IPS-15b (cell line): Measurements from ENCODE around the gene USH2A.

ENCODE experiments used
- H3K27me3 ChIP-seq: one replicate; pipeline ENCODE4 v1.6.1; 2013; ENCODE audit warnings: low read length; ENCODE audit not compliant: control insufficient read depth, insufficient read depth
- H3K36me3 ChIP-seq: one replicate; pipeline ENCODE4 v1.6.1; 2013; ENCODE audit warnings: low read length; ENCODE audit not compliant: control insufficient read depth, insufficient read depth
- H3K4me1 ChIP-seq: one replicate; pipeline ENCODE4 v1.6.1; 2013; ENCODE audit warnings: mild to moderate bottlenecking, low read length; ENCODE audit not compliant: control insufficient read depth, insufficient read depth
- H3K4me3 ChIP-seq: one replicate; pipeline ENCODE4 v1.5.1; 2013; ENCODE audit warnings: low read depth, low read length
- H3K9ac ChIP-seq: one replicate; pipeline ENCODE4 v1.6.1; 2013; ENCODE audit warnings: low read depth, mild to moderate bottlenecking, low read length
- H3K9me3 ChIP-seq: one replicate; pipeline ENCODE4 v1.6.1; 2013; ENCODE audit warnings: mild to moderate bottlenecking, low read length; ENCODE audit not compliant: control insufficient read depth, insufficient read depth

Gene USH2A

DNA sequence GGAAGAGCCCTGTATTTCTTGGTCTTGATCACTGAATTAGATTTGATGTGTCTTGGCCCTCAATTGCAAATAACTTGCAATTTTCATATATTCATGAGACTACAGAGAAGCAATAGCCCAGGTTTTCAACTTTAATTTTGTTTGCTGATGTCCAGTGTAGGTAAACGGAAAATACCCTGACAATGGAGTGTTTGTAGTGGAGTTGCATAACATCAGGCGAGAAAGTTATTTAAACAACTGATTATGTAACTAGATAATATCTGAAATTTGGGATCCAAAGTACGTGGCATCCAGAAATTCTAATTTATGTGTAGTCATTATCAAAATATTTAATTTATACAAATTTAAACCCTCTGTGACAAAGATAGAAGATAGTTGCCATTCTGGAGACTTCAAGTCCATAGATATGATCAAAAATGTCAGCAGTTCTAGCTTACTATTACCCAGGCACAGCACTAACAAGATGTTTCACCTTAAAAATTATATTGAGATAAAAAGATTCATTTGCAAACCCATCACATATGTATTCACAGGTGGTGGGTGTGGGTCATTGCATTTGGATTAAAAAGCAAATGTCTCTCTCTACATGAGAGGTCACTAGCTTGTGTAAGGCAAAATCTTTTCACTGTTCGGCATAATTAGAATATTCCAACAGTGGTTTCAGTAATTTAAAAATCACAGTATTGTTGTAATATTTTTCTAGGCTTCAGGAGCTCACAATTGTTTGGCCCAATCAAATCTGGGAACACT is 705.4 kb downstream of the USH2A start:
- no peaks in the 10 kb centered on the region for H3K4me1 ChIP-seq
- H3K9ac ChIP-seq: no peak overlapping the region
- no peaks in the 10 kb centered on the region for H3K9me3 ChIP-seq
- no peak overlapping the region for H3K4me3 ChIP-seq
- H3K27me3 ChIP-seq: no peaks in the 10 kb centered on the region
- H3K36me3 ChIP-seq: no peaks in the 10 kb centered on the region

DNA sequence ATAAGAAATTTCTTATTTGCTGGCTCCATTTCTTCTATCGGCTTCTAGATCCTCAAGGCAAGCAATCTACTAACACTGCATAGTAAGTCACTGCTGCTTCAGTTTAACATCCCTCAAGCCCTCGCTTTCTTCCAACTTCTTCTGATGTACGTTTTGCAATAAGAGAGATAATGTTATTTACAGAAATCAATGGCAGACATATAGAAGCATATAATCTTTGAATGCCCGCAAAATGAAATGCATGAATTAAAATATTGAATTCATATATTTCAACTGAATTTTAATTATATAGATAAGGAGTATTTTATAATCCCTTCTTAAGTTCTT is 712.4 kb downstream of the USH2A start:
- H3K4me3 ChIP-seq: no peak overlapping the region
- H3K27me3 ChIP-seq: no peaks in the 10 kb centered on the region
- H3K9ac ChIP-seq: no peak overlapping the region
- H3K36me3 ChIP-seq: no peaks in the 10 kb centered on the region
- no peaks in the 10 kb centered on the region for H3K4me1 ChIP-seq
- no peaks in the 10 kb centered on the region for H3K9me3 ChIP-seq

DNA sequence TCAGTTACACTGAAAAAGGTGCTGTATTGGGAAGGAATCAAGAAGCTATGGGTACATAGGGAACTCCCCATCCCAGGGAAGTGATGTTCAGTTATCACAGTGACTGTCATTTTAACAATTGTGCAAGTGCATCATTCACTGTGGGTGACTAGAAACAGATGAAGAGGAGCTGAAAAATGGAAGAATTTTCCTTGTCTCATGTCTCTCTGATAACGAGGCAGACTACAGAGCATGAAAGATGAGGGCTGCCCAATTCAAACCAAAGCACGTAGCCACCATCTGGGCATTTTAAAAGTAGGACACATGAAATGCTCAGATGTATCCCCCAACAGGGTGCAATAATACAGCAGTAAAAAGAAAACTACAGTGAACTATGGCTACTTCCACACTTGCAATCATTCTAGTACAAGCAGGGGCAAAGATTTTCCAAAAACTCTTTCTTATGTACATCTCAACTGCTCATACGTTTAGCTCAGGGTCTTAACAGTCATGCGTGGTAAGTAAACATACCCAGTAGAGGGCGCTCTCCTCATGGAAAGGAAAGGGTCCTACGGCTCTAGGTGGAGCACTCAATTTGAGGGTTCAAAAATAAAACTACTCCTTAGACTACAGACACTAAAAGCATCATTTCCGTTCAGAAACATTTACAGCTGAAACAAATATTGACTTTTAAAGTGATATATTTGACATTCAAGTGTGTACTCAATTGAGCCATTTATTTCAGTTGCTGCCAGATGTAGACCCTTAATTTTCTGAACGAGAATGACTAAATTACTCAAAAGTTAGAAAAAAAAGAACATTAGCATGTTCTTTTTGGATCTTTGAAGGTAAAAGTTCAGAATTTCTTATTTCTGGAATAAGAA is 713.0 kb downstream of the USH2A start:
- Histone ChIP-seq H3K36me3 (no peaks in the 10 kb centered on the region), H3K4me3 (no peak overlapping the region), H3K9me3 (no peaks in the 10 kb centered on the region), H3K4me1 (no peaks in the 10 kb centered on the region), H3K9ac (no peak overlapping the region), H3K27me3 (no peaks in the 10 kb centered on the region)

DNA sequence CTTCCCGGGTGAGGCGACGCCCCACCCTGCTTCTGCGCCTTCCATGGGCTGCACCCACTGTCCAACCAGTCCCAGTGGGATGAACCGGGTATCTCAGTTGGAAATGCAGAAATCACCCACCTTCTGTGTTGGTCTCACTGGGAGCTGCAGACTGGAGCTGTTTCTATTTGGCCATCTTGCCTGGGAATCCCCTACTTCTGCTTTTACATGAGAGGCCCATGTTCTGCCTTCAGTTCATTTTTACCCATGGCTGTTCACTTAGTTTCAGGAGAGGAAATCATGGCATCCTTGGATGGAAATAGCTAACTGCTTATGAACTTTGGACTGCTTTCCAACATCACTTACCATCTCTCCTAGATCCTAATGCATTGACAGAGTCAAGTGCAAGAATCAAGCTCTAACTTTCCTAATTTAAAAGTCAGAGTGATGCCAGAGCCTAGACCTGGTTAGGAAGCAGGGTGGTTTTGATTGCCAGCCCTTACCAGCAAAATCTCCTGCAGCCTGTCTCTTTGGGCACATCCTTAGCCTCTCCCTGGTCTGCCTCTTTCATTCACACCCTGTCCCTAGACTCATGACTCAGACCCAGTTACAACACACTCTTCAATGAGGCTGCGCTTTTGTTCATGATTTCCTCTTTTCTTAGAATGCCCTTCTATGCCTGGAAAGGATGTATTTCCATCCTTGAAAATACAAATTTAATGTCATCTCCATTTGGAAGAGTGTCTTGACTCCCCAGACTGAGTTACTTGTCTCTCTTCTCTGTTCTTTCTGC is 719.0 kb downstream of the USH2A start:
- Histone ChIP-seq H3K27me3 (no peaks in the 10 kb centered on the region), H3K4me1 (no peaks in the 10 kb centered on the region), H3K9ac (no peak overlapping the region), H3K4me3 (no peak overlapping the region), H3K9me3 (no peaks in the 10 kb centered on the region), H3K36me3 (no peaks in the 10 kb centered on the region)

DNA sequence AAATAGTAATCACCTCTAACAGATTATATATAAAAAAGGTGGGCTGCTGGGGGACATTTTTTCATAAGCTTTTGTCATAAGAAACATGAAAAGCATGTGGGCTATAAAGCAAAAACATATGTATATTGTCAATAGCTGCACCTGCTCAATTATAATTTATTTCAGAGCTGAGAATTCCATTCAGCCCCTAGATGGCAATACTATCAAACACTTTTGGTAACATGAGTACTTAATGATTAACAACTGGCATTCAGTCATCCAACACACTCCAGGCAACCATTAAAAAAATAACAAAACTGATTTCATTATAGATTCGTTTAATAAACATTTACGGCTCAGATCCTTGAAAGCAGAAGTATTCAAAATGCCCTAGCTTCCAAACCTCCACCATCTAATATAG is 741.0 kb downstream of the USH2A start:
- no peaks in the 10 kb centered on the region for H3K36me3 ChIP-seq
- H3K4me1 ChIP-seq: no peaks in the 10 kb centered on the region
- H3K9me3 ChIP-seq: no peaks in the 10 kb centered on the region
- H3K9ac ChIP-seq: no peak overlapping the region
- H3K4me3 ChIP-seq: no peak overlapping the region
- no peaks in the 10 kb centered on the region for H3K27me3 ChIP-seq

DNA sequence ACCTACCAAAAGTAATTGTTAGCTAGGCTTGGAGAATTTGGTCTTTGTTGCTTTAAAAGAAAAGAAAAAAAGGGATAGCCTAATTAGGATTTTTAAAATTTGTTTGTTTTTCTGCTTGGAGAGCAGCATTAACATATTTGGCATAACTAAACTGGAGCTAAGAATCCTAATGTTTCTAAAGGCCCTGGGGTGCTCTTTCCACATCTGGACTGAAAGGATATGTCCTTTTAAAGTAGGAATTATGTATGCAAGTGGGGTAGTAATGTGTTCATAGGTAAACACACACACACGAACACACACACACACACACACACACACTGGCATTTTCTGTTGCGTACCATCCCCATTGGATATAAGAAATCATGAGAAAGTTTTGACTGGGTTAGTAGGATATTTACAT is 742.2 kb downstream of the USH2A start:
- H3K9me3 ChIP-seq: no peaks in the 10 kb centered on the region
- H3K4me3 ChIP-seq: no peak overlapping the region
- no peaks in the 10 kb centered on the region for H3K36me3 ChIP-seq
- H3K4me1 ChIP-seq: no peaks in the 10 kb centered on the region
- H3K27me3 ChIP-seq: no peaks in the 10 kb centered on the region
- H3K9ac ChIP-seq: no peak overlapping the region

DNA sequence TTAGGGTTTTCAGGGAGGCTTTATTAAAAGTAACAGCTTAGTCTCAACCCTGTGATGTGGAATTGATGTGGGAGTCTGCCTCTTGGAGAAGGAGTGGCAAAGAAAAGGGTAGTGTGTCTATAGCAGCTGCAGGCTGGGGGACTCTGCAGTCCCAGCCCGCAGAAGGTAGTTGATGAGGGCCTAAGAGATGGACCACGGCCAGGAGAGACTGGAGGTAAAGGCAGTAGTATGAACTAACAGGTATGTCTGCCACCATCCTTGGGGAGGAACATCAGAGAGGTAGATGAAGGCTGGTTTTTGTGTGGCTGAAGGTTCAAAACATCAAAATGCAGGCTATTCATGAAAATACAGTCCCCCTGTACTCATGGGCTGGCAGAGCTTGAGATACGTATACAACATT is 744.0 kb downstream of the USH2A start:
- Histone ChIP-seq H3K4me1 (no peaks in the 10 kb centered on the region), H3K9me3 (no peaks in the 10 kb centered on the region), H3K27me3 (no peaks in the 10 kb centered on the region), H3K4me3 (no peak overlapping the region), H3K36me3 (no peaks in the 10 kb centered on the region), H3K9ac (no peak overlapping the region)

DNA sequence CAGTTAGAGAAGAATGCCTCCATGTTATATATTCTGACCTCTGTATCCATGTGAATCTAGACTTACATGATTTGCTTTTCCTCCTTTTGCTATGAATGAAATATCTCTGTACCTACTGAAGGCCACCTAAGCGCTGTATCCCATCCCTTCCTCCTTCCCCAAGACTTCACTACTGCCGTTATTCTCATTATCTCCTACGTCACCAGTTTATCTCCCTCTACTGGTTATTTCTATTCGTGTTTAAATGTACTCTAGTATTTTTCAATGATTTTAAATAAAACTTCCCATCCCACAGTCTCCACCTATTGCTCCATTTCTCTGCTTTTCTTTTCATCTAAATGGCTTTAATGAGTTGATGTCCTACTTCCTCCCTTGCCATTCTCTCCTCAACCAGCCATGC is 746.1 kb downstream of the USH2A start:
- Histone ChIP-seq H3K4me3 (no peak overlapping the region), H3K9me3 (no peaks in the 10 kb centered on the region), H3K9ac (no peak overlapping the region), H3K4me1 (no peaks in the 10 kb centered on the region), H3K27me3 (no peaks in the 10 kb centered on the region), H3K36me3 (no peaks in the 10 kb centered on the region)

DNA sequence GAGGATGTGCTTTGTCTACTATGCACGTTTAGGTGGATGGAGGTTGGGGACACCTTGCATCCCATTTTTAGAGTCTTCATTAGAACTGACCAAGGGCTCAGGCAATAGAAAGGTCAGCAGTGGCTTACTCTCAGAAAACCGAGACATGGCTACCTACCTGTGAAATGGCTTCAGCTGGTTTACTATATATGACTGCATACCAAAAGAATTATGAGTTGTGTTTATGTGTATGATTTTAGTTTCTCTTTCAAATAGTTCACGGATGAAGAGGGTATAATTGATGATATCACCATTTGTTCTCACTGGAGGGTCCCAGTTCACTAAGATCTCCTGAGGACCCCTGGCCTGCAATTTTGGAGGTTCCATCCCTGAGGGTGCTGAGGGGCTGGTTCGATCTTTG is 749.3 kb downstream of the USH2A start:
- no peak overlapping the region for H3K4me3 ChIP-seq
- peaks cover 9% of the 10 kb centered on the region for H3K4me1 ChIP-seq
- H3K9ac ChIP-seq: no peak overlapping the region
- no peaks in the 10 kb centered on the region for H3K27me3 ChIP-seq
- no peaks in the 10 kb centered on the region for H3K9me3 ChIP-seq
- no peaks in the 10 kb centered on the region for H3K36me3 ChIP-seq

DNA sequence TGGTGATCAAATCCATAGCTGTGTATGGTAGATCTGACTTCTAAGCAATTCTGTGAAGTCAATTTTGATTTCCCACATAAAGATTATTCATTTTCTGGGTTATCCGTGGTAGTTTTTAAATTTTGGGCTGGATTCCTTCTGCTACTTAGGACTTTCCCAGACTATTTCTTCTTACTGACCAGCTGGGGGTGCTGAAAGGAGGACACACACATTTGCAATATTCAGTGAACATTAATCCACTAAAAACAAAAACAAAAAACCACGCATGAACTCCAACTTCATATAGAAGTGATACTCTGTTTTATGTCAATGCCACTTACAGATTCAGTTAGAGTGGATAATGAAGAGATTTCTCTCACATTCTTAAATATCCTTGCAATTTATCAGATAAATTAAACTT is 750.8 kb downstream of the USH2A start:
- Histone ChIP-seq H3K9me3 (no peaks in the 10 kb centered on the region), H3K9ac (no peak overlapping the region), H3K27me3 (no peaks in the 10 kb centered on the region), H3K4me3 (no peak overlapping the region), H3K4me1 (peaks cover 9% of the 10 kb centered on the region), H3K36me3 (no peaks in the 10 kb centered on the region)

DNA sequence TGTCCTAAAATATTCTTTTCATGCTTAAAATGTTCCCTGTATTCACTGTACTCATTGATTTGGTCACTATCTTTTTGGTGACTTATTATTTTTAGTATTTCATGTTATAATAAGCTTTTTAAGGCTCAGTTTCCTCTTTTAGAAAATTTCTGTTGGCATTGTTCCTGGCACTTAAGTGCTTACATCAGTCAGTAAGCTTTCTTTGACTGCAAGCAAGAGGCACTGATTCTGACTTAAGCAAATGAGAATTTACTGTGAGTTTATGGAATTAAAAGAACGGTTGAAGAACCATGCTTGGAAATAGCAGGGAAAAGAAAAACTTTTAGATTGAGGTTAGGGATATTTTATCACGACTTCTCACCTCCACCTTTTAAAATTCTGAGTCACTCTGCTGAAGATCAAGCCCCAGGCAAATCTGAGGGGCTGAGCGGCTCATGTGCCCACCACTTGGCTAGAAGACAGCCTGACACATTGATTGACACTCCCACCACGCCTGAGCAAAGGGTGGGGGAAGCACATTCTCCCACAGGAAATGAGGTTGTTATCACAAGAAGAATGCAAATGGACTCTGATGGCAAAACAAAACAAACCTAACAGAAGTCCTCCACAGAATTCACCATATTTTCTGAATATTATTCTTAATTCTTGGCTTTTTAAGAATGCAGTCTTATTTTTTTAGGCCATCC is 753.3 kb downstream of the USH2A start:
- Histone ChIP-seq H3K27me3 (no peaks in the 10 kb centered on the region), H3K4me1 (peaks cover 9% of the 10 kb centered on the region), H3K9me3 (no peaks in the 10 kb centered on the region), H3K36me3 (no peaks in the 10 kb centered on the region), H3K4me3 (no peak overlapping the region), H3K9ac (no peak overlapping the region)
